WTC11 (cell line): Measurements from ENCODE around the gene OGFOD3. TPM values are rescaled to one million over a fixed set of nuclear protein-coding genes. Genes with fewer than 3 reads are reported as not detected.

ENCODE experiments used
- ATAC-seq: fragments of 200-7000 bp; cut with Tn5 transposase; 2 replicates; pipeline ENCODE4 v1.10.0; 2021; ENCODE audit warnings: mild to moderate bottlenecking, moderate library complexity
- CTCF ChIA-PET: fragments of 300-600 bp; sonication (Branson Sonifier 250); formaldehyde crosslinking; loops from one replicate; lab custom pipeline; 2021; ENCODE audit warnings: antibody characterized with exemption; lab: Charles Lee
- POLR2A ChIA-PET: fragments of 350-600 bp; sonication (Branson Sonifier 250); formaldehyde crosslinking; loops from one replicate; lab custom pipeline; 2021; ENCODE audit warnings: antibody characterized with exemption; lab: Charles Lee
- DNase-seq: peaks from one replicate; pipeline ENCODE4 v3.0.0; 2021; ENCODE audit warnings: low spot score
- H3K27ac Mint-ChIP-seq: 2 replicates; pipeline ENCODE4 v1.8.0; 2021; ENCODE audit warnings: mixed read lengths
- H3K27me3 Mint-ChIP-seq: 2 replicates; pipeline ENCODE4 v1.8.0; 2021; ENCODE audit warnings: low read depth, mild to moderate bottlenecking, moderate library complexity, mixed read lengths
- H3K36me3 Mint-ChIP-seq: 2 replicates; pipeline ENCODE4 v1.8.0; 2021; ENCODE audit warnings: mixed read lengths
- H3K4me1 Mint-ChIP-seq: 2 replicates; pipeline ENCODE4 v1.8.0; 2022; ENCODE audit warnings: mixed read lengths
- H3K4me3 Mint-ChIP-seq: 2 replicates; pipeline ENCODE4 v1.8.0; 2021; ENCODE audit warnings: mild to moderate bottlenecking, moderate library complexity, mixed read lengths
- H3K9me3 Mint-ChIP-seq: 2 replicates; pipeline ENCODE4 v1.8.0; 2021; ENCODE audit warnings: mixed read lengths
- ESRRA ChIP-seq: sonication (generic); formaldehyde crosslinking; IDR thresholded peaks from 2 replicates; pipeline ENCODE4 v1.8.1; 2022; ENCODE audit warnings: mild to moderate bottlenecking, missing genetic modification reagents, borderline replicate concordance
- FOXP1 ChIP-seq: sonication (generic); formaldehyde crosslinking; IDR thresholded peaks from 2 replicates; pipeline ENCODE4 v1.8.0; 2022; ENCODE audit warnings: missing genetic modification reagents, mild to moderate bottlenecking, moderate library complexity, borderline replicate concordance
- JAZF1 ChIP-seq: fragments of 250-450 bp; sonication (Bioruptor Pico); IDR thresholded peaks from 2 replicates; pipeline ENCODE4 v1.9.0; 2021; ENCODE audit warnings: moderate library complexity, mild to moderate bottlenecking, inconsistent platforms
- KAT7 ChIP-seq: sonication (generic); formaldehyde crosslinking; IDR thresholded peaks from 2 replicates; pipeline ENCODE4 v1.8.1; 2023; ENCODE audit warnings: missing genetic modification reagents, mild to moderate bottlenecking, borderline replicate concordance
- MXD4 ChIP-seq: fragments of 250-450 bp; sonication (Bioruptor Pico); IDR thresholded peaks from 2 replicates; pipeline ENCODE4 v1.8.0; 2021; ENCODE audit warnings: mild to moderate bottlenecking, moderate library complexity, borderline replicate concordance
- NFATC4 ChIP-seq: fragments of 250-450 bp; sonication (Bioruptor Pico); IDR thresholded peaks from 2 replicates; pipeline ENCODE4 v1.9.0; 2021; ENCODE audit warnings: mild to moderate bottlenecking
- PRRX2 ChIP-seq: fragments of 250-450 bp; sonication (Bioruptor Pico); IDR thresholded peaks from 2 replicates; pipeline ENCODE4 v1.8.0; 2021; ENCODE audit warnings: mild to moderate bottlenecking
- RELA ChIP-seq: sonication (generic); formaldehyde crosslinking; IDR thresholded peaks from 2 replicates; pipeline ENCODE4 v1.8.1; 2022; ENCODE audit warnings: missing genetic modification reagents, mild to moderate bottlenecking, borderline replicate concordance
- SOX15 ChIP-seq: fragments of 250-450 bp; sonication (Bioruptor Pico); IDR thresholded peaks from 2 replicates; pipeline ENCODE4 v1.9.0; 2021; ENCODE audit warnings: mild to moderate bottlenecking
- TP53 ChIP-seq: sonication (generic); formaldehyde crosslinking; IDR thresholded peaks from 2 replicates; pipeline ENCODE4 v1.8.1; 2023; ENCODE audit warnings: mild to moderate bottlenecking, missing genetic modification reagents
- ZNF219 ChIP-seq: sonication (generic); formaldehyde crosslinking; IDR thresholded peaks from 2 replicates; pipeline ENCODE4 v1.8.0; 2023; ENCODE audit warnings: missing genetic modification reagents, mild to moderate bottlenecking, borderline replicate concordance
- ZNF263 ChIP-seq: sonication (generic); formaldehyde crosslinking; IDR thresholded peaks from 2 replicates; pipeline ENCODE4 v1.8.1; 2022; ENCODE audit warnings: low read depth, mild to moderate bottlenecking, moderate library complexity, missing genetic modification reagents
- total RNA-seq: library from RNA; stranded (reverse); gene quantifications from 3 replicates; pipeline ENCODE4 v1.2.3, GENCODE V29; 2021
- TF ChIP-seq, protein P1 (sequence below): sonication (generic); formaldehyde crosslinking; IDR thresholded peaks from 2 replicates; pipeline ENCODE4 v1.8.1; 2022; ENCODE audit warnings: low read depth, missing genetic modification reagents, borderline replicate concordance
- TF ChIP-seq, protein P2 (sequence below): sonication (generic); formaldehyde crosslinking; IDR thresholded peaks from 2 replicates; pipeline ENCODE4 v1.8.1; 2023; ENCODE audit warnings: mild to moderate bottlenecking, missing genetic modification reagents
- TF ChIP-seq, protein P3 (sequence below): sonication (generic); formaldehyde crosslinking; IDR thresholded peaks from 2 replicates; pipeline ENCODE4 v1.8.1; 2023; ENCODE audit warnings: mild to moderate bottlenecking, missing genetic modification reagents
- TF ChIP-seq, protein P4 (sequence below): sonication (generic); formaldehyde crosslinking; IDR thresholded peaks from 2 replicates; pipeline ENCODE4 v1.8.0; 2023; ENCODE audit warnings: mild to moderate bottlenecking, missing genetic modification reagents
- TF ChIP-seq, protein P5 (sequence below): fragments of 250-450 bp; sonication (Bioruptor Pico); conservative IDR thresholded peaks from 2 replicates; pipeline ENCODE4 v1.9.0; 2021; ENCODE audit warnings: mild to moderate bottlenecking
- TF ChIP-seq, protein P6 (sequence below): fragments of 250-450 bp; sonication (Bioruptor Pico); IDR thresholded peaks from 2 replicates; pipeline ENCODE4 v1.8.0; 2021; ENCODE audit warnings: mild to moderate bottlenecking

The OGFOD3 gene
- total RNA-seq, 1 experiment from 2014 or later, result 20.4 TPM

DNA sequence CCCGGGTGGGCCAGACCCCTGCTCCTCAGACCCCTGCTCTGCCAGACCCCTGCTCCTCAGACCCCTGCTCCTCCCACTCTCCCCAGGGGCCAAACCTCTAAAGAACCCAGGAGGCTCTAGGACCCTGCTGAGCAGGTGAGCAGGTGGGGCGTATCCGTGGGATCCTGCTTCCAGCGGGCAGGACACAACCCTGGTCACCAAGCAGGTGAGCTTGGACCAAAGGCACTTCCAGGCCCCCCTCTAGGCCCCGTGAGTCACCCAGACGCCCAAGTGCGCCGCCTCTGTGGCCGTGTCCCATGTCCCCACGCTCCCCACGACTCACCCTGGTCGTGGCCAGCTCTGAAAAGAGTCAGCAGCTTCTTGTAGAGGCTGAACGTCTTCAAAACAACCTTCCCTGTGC, 27.2 kb upstream of the OGFOD3 start:
- ChIA-PET POLR2A (no interaction called here), CTCF (no interaction called here)
- Mint-ChIP-seq H3K9me3 (no peaks in the 10 kb centered on the region), H3K36me3 (peaks cover 7% of the 10 kb centered on the region), H3K4me1 (peaks cover 15% of the 10 kb centered on the region), H3K4me3 (no peak overlapping the region), H3K27ac (no peak overlapping the region), H3K27me3 (no peaks in the 10 kb centered on the region)
- TF ChIP-seq SOX15 (CRISPR knock-in tag), result no peak
- TF ChIP-seq, protein P1, sequence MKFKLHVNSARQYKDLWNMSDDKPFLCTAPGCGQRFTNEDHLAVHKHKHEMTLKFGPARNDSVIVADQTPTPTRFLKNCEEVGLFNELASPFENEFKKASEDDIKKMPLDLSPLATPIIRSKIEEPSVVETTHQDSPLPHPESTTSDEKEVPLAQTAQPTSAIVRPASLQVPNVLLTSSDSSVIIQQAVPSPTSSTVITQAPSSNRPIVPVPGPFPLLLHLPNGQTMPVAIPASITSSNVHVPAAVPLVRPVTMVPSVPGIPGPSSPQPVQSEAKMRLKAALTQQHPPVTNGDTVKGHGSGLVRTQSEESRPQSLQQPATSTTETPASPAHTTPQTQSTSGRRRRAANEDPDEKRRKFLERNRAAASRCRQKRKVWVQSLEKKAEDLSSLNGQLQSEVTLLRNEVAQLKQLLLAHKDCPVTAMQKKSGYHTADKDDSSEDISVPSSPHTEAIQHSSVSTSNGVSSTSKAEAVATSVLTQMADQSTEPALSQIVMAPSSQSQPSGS (CRISPR knock-in tag), result no peak
- TF ChIP-seq NFATC4 (CRISPR knock-in tag), result no peak
- no peak for TF ChIP-seq ZNF263 (CRISPR knock-in tag)
- TF ChIP-seq MXD4 (CRISPR knock-in tag), result no peak
- TF ChIP-seq, protein P2, sequence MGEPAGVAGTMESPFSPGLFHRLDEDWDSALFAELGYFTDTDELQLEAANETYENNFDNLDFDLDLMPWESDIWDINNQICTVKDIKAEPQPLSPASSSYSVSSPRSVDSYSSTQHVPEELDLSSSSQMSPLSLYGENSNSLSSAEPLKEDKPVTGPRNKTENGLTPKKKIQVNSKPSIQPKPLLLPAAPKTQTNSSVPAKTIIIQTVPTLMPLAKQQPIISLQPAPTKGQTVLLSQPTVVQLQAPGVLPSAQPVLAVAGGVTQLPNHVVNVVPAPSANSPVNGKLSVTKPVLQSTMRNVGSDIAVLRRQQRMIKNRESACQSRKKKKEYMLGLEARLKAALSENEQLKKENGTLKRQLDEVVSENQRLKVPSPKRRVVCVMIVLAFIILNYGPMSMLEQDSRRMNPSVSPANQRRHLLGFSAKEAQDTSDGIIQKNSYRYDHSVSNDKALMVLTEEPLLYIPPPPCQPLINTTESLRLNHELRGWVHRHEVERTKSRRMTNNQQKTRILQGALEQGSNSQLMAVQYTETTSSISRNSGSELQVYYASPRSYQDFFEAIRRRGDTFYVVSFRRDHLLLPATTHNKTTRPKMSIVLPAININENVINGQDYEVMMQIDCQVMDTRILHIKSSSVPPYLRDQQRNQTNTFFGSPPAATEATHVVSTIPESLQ, result no peak
- no peak for TF ChIP-seq KAT7
- no peak for TF ChIP-seq FOXP1 (CRISPR knock-in tag)
- no peak for TF ChIP-seq ESRRA (CRISPR knock-in tag)
- no peak for DNase-seq
- no peak for ATAC-seq

DNA sequence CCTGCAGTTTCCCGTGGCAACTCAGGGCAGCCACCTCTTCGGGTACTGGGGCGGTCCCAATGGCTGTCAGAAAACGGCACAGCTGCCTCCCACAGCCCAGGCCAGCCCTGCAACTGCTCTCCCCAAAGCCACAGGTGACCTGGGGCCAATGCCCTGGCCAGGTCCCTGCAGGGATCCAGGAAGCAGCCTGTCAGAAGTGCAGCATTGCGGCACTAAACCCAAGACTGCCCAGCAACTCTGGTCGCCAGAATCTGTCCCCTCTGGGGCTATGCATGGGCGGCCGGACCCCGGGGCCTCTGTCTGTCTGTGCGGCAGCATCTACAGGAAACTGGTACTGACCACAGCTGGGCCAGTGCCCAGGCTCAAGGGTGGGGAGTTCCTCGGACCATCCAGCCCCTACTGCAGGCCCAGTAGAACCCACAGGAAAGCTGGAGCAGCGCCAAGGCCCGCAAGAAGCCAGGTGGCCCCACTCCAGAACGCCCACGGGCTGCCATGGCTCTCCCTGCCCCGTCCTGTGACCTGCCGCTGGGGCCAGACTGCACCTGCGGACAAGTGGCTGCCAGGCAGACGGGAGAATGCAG, 26.6 kb upstream of the OGFOD3 start:
- DNase-seq (no peak), ATAC-seq (no peak)
- H3K9me3 Mint-ChIP-seq, result no peaks in the 10 kb centered on the region
- H3K4me3 Mint-ChIP-seq, result no peak overlapping the region
- no peaks in the 10 kb centered on the region for H3K27me3 Mint-ChIP-seq
- CTCF ChIA-PET, result no interaction called here
- no peak overlapping the region for H3K27ac Mint-ChIP-seq
- peaks cover 19% of the 10 kb centered on the region for H3K4me1 Mint-ChIP-seq
- POLR2A ChIA-PET, result no interaction called here
- TF ChIP-seq ZNF219 (CRISPR knock-in tag) (no peak), TP53 (CRISPR knock-in tag) (no peak), ZNF263 (CRISPR knock-in tag) (no peak), PRRX2 (CRISPR knock-in tag) (no peak), MXD4 (CRISPR knock-in tag) (no peak), JAZF1 (no peak)
- TF ChIP-seq, protein P2, result no peak
- TF ChIP-seq, protein P3, sequence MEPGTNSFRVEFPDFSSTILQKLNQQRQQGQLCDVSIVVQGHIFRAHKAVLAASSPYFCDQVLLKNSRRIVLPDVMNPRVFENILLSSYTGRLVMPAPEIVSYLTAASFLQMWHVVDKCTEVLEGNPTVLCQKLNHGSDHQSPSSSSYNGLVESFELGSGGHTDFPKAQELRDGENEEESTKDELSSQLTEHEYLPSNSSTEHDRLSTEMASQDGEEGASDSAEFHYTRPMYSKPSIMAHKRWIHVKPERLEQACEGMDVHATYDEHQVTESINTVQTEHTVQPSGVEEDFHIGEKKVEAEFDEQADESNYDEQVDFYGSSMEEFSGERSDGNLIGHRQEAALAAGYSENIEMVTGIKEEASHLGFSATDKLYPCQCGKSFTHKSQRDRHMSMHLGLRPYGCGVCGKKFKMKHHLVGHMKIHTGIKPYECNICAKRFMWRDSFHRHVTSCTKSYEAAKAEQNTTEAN (CRISPR knock-in tag), result no peak
- peaks cover 7% of the 10 kb centered on the region for H3K36me3 Mint-ChIP-seq

DNA sequence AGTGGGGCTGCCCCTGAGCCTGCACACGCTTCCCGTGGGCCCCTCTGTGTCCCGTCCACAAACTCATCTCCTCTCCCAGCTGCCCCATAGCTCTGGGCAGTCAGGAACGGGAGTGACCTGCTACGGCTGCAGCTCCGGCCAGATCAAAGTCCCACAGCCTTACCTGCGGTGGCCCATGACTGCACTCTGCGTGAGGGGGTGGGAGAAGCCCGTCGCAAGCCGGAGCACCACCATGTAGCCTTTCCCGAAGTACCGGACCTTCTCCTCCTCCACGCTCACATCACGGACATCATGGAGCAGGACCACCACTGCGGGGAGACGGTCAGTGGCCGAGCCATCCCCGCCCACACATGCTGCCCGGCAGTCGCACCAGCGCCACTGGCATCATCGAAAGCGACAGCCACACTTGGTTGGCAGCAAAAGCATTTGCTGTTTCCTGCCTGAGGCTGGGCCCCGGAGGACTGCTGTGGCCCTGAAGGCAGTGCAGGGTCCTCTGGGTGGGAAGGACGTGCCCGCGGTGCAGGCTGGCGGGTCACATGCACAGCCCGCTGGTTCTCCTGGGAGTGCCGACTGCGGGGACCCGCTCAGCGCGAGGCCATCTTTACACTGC, 26.0 kb upstream of the OGFOD3 start:
- ATAC-seq, result no peak
- Mint-ChIP-seq H3K27ac (no peak overlapping the region), H3K9me3 (no peaks in the 10 kb centered on the region), H3K27me3 (no peaks in the 10 kb centered on the region), H3K36me3 (peaks cover 7% of the 10 kb centered on the region), H3K4me1 (peaks cover 13% of the 10 kb centered on the region), H3K4me3 (no peak overlapping the region)
- ChIA-PET CTCF (no interaction called here), POLR2A (no interaction called here)
- no peak for DNase-seq
- TF ChIP-seq, protein P4, sequence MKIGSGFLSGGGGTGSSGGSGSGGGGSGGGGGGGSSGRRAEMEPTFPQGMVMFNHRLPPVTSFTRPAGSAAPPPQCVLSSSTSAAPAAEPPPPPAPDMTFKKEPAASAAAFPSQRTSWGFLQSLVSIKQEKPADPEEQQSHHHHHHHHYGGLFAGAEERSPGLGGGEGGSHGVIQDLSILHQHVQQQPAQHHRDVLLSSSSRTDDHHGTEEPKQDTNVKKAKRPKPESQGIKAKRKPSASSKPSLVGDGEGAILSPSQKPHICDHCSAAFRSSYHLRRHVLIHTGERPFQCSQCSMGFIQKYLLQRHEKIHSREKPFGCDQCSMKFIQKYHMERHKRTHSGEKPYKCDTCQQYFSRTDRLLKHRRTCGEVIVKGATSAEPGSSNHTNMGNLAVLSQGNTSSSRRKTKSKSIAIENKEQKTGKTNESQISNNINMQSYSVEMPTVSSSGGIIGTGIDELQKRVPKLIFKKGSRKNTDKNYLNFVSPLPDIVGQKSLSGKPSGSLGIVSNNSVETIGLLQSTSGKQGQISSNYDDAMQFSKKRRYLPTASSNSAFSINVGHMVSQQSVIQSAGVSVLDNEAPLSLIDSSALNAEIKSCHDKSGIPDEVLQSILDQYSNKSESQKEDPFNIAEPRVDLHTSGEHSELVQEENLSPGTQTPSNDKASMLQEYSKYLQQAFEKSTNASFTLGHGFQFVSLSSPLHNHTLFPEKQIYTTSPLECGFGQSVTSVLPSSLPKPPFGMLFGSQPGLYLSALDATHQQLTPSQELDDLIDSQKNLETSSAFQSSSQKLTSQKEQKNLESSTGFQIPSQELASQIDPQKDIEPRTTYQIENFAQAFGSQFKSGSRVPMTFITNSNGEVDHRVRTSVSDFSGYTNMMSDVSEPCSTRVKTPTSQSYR (CRISPR knock-in tag), result no peak
- TF ChIP-seq, protein P5, sequence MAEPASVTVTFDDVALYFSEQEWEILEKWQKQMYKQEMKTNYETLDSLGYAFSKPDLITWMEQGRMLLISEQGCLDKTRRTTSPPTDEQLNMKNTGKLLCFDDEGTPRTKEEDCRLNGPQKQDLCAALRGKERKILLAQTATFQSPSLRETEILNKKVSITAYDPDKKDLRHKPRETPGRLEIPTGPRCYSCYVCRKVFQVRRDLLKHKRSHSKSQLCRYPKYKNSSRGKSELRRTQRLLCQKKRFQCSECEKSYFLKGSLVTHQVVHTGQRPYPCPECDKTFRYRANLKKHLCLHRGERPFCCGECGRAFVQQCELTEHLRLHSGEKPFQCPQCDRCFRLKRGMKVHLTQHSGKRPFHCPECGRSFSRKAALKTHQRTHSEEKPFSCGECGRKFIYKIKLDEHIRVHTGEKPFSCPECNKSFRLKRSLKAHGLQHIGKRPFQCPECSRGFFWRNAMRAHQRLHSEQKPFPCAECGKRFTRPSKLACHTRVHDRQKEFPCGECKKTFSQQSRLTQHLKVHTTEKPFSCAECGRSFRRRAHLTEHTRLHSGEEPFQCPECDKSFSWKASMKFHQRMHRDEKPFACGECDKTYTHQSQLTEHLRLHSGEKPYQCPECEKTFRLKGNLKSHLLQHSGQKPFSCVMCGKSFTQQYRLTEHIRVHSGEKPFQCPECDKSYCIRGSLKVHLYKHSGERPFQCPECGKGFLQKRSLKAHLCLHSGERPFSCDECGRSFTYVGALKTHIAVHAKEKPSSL (CRISPR knock-in tag), result no peak
- TF ChIP-seq, protein P6, sequence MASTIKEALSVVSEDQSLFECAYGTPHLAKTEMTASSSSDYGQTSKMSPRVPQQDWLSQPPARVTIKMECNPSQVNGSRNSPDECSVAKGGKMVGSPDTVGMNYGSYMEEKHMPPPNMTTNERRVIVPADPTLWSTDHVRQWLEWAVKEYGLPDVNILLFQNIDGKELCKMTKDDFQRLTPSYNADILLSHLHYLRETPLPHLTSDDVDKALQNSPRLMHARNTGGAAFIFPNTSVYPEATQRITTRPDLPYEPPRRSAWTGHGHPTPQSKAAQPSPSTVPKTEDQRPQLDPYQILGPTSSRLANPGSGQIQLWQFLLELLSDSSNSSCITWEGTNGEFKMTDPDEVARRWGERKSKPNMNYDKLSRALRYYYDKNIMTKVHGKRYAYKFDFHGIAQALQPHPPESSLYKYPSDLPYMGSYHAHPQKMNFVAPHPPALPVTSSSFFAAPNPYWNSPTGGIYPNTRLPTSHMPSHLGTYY (CRISPR knock-in tag), result no peak
- TF ChIP-seq PRRX2 (CRISPR knock-in tag) (no peak), RELA (CRISPR knock-in tag) (no peak)
